Measurements from ENCODE around the gene CXADR.

DNA sequence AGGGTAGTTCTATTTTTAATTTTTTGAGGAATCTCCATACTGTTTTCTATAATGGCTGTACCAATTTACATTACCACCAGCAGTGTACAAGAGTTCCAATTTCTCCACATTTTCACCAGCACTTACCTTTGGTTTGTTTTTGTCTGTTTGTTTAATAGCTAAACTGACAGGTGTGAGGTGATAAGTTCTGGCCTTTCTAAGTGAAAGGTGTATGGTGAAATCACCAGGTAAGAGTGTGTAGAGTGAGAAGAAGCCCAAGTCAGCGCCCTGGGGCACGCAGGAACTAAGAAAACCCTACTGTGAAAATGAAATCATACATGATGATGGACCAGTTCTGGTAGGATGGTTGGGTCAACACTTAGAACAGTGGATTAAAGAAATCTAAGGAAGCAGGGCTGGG, 65.3 kb downstream of the CXADR start:
- TF ChIP-seq EZH2 (IDR thresholded peaks at IDR 0.05; ENCODE audit: low read depth) = no peak
- TF ChIP-seq, protein P1, sequence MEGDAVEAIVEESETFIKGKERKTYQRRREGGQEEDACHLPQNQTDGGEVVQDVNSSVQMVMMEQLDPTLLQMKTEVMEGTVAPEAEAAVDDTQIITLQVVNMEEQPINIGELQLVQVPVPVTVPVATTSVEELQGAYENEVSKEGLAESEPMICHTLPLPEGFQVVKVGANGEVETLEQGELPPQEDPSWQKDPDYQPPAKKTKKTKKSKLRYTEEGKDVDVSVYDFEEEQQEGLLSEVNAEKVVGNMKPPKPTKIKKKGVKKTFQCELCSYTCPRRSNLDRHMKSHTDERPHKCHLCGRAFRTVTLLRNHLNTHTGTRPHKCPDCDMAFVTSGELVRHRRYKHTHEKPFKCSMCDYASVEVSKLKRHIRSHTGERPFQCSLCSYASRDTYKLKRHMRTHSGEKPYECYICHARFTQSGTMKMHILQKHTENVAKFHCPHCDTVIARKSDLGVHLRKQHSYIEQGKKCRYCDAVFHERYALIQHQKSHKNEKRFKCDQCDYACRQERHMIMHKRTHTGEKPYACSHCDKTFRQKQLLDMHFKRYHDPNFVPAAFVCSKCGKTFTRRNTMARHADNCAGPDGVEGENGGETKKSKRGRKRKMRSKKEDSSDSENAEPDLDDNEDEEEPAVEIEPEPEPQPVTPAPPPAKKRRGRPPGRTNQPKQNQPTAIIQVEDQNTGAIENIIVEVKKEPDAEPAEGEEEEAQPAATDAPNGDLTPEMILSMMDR (conservative IDR thresholded peaks at IDR 0.05) = no peak

All from PC-9 (cell line).